Omental fat pad (tissue), 4 donors: ENCODE data around the gene SCN7A. TPM values are rescaled to one million over a fixed set of nuclear protein-coding genes. Genes with fewer than 3 reads are reported as not detected.

Experiments
- ATAC-seq: fragments of 150-250 bp; one replicate; pipeline ENCODE4 v1.9.1; 2016; ENCODE audit warnings: mild to moderate bottlenecking, moderate library complexity; ENCODE audit not compliant: low FRiP score
- DNase-seq: peaks from one replicate; pipeline ENCODE4 v3.0.0-alpha.2; 2019; ENCODE audit warnings: low spot score
- CTCF ChIP-seq, 3 donors: fragments of 450-650 bp; IDR thresholded peaks; one replicate each; pipeline ENCODE4 v1.5.1; 2016 to 2017; ENCODE audit warnings: antibody characterized with exemption in 3 of 3, mild to moderate bottlenecking in 3 of 3, moderate library complexity in 2 of 3
- total RNA-seq, 4 donors: library from RNA; depleted of rRNA; stranded (reverse); fragments of >200 nt; gene quantifications; one replicate each; pipeline ENCODE4 v1.1.0, GENCODE V29; 2016

The SCN7A gene
- total RNA-seq, 4 donors from 2014 or later, result 1.3 to 19.9 (median 7.9) TPM

- ATAC-seq, result no peak
- no peak for TF ChIP-seq CTCF (IDR thresholded peaks at IDR 0.05)
- no peak for DNase-seq
Observed at GRCh38 chr2:166518634-166519390, 24.8 kb upstream of the SCN7A start.

- ATAC-seq (no peak), DNase-seq (no peak)
- TF ChIP-seq CTCF (IDR thresholded peaks at IDR 0.05), result no peak
Observed at GRCh38 chr2:166517533-166518061, 23.5 kb upstream of the SCN7A start.

- DNase-seq, result no peak
- no peak for TF ChIP-seq CTCF (IDR thresholded peaks at IDR 0.05)
- ATAC-seq, result no peak
Observed at GRCh38 chr2:166516712-166517303, 22.8 kb upstream of the SCN7A start.

- no peak for ATAC-seq
- DNase-seq, result no peak
- no peak for TF ChIP-seq CTCF (IDR thresholded peaks at IDR 0.05)
Observed at GRCh38 chr2:166513952-166514351, 19.9 kb upstream of the SCN7A start.

- no peak for ATAC-seq
- TF ChIP-seq CTCF (IDR thresholded peaks at IDR 0.05), result no peak
- no peak for DNase-seq
Observed at GRCh38 chr2:166499281-166499680, 5.2 kb upstream of the SCN7A start.

GRCh38 chr2:166491461-166491860 lies 2.6 kb downstream of the SCN7A start:
- DNase-seq, result no peak
- TF ChIP-seq CTCF (IDR thresholded peaks at IDR 0.05), result no peak
- no peak for ATAC-seq

- TF ChIP-seq CTCF (IDR thresholded peaks at IDR 0.05), result no peak
- no peak for ATAC-seq
- no peak for DNase-seq
Observed at GRCh38 chr2:166487171-166487570, 6.9 kb downstream of the SCN7A start.
